ENCODE data around the gene PTPN9.
"Not testable (repeated sequence)": the region's sequence is repeated elsewhere in the genome, so short reads cannot be mapped to it uniquely, and the experiment has no call there.

- TF ChIP-seq, protein P1, sequence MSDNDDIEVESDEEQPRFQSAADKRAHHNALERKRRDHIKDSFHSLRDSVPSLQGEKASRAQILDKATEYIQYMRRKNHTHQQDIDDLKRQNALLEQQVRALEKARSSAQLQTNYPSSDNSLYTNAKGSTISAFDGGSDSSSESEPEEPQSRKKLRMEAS (IDR thresholded peaks at IDR 0.05; ENCODE audit: low read depth, low read length) = not testable (repeated sequence)
- not testable (repeated sequence) for TF ChIP-seq GABPA (IDR thresholded peaks at IDR 0.05; ENCODE audit: low read depth); CREB1 (IDR thresholded peaks at IDR 0.05; ENCODE audit: low read depth); TCF12 (IDR thresholded peaks at IDR 0.05; ENCODE audit: low read depth, low read length); MEF2A (IDR thresholded peaks at IDR 0.05; ENCODE audit: insufficient read depth, low read depth, low read length); EZH2 (IDR thresholded peaks at IDR 0.05; ENCODE audit: borderline replicate concordance, control insufficient read depth, low read depth, low read length)
- TF ChIP-seq, protein P2, sequence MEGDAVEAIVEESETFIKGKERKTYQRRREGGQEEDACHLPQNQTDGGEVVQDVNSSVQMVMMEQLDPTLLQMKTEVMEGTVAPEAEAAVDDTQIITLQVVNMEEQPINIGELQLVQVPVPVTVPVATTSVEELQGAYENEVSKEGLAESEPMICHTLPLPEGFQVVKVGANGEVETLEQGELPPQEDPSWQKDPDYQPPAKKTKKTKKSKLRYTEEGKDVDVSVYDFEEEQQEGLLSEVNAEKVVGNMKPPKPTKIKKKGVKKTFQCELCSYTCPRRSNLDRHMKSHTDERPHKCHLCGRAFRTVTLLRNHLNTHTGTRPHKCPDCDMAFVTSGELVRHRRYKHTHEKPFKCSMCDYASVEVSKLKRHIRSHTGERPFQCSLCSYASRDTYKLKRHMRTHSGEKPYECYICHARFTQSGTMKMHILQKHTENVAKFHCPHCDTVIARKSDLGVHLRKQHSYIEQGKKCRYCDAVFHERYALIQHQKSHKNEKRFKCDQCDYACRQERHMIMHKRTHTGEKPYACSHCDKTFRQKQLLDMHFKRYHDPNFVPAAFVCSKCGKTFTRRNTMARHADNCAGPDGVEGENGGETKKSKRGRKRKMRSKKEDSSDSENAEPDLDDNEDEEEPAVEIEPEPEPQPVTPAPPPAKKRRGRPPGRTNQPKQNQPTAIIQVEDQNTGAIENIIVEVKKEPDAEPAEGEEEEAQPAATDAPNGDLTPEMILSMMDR (IDR thresholded peaks at IDR 0.05 in 2 of 3, conservative IDR thresholded peaks at IDR 0.05 in 1 of 3; ENCODE audit: control insufficient read depth in 2 of 3, extremely low read depth in 1 of 3, insufficient read depth in 1 of 3, low read depth in 3 of 3, low read length in 3 of 3) = not testable (repeated sequence)
These were observed 102.0 kb downstream of the PTPN9 start for GRCh38 chr15:75477094-75477493.
